Activated CD8-positive, alpha-beta memory T cell treated with anti-CD3 and anti-CD28 coated beads, Interleukin-2, amount 50 U/mL, for 1 hour (primary cell): ENCODE results near the gene CSMD2.

Experiments used
- DNase-seq: peaks from one replicate; pipeline ENCODE4 v3.0.0-alpha.2; 2020; ENCODE audit errors: extremely low read depth

The CSMD2 gene

DNA sequence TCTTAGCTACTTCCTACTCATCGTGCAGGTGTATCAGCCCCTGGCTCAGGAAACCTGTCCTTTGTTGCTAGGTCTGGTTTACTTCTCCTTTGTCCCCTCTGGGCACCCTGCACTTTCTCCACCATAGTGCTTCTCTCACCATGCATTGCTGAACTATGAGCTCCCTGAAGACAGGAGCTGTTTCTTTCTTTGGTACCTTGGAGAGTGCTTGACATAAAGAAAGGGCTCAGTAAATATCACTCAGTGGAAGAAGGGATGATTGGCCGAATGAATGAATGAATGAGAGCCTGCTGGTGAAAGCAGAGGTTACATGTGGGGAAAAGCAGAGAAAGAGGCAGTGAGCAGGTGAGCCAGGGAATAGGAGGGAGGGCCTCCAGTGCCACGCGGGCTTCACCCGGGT is 310.9 kb downstream of the CSMD2 start:
- no peak for DNase-seq

DNA sequence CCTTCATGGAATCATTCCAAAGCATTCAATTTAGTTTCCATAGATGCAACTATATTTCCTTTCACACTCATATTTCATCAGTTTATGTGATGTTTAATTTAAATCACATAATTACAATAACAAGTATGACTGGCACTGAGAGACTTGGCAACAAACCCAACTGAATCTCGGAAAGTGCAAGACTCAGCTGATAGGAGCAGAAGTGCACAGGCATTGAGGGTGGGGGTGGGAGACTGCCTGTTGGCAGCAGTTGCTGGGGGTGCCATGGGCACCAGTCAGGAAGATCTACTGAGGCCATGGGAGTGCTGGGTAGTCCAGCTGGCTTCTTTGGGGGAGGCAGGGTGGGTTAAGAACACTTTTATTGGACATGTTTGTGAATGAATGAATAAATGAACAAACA is 311.6 kb downstream of the CSMD2 start:
- DNase-seq, result no peak

DNA sequence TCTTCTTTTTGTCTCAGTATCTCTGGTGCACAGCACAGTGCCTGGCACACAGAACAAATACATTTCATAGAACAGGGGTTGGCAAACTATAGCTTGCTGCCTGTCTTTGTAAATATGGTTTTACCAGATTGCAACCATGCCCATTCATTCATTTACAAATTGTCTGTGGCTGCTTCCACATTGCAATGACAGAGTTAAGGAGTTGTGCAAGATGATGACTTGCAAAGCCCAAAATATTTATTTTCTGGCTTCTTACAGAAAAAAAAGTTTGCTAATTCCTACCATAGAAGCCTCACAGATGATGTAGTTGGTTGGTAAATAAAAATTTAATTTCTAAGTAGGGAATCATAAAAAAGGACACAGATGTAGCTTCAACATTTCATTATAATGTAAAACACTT is 312.3 kb downstream of the CSMD2 start:
- no peak for DNase-seq

DNA sequence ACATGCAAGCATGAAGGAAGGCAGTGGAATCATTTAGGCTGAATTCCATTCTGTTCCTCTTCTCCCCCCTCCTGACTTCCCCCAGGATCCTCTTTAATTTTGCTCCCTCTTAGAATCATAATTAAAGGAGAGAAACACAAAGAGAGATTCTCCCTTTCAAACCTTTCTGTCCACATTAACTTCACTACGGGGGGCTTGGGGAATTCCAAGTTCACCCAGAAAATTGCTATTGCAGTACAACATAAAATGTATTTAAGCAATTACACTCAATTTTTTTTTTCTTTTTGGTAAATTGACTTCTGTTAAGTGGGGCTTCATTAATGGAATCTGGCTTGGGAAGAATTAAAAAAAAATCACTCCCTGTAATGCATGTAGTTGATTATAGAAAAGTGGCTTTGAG is 314.5 kb downstream of the CSMD2 start:
- DNase-seq, result no peak

DNA sequence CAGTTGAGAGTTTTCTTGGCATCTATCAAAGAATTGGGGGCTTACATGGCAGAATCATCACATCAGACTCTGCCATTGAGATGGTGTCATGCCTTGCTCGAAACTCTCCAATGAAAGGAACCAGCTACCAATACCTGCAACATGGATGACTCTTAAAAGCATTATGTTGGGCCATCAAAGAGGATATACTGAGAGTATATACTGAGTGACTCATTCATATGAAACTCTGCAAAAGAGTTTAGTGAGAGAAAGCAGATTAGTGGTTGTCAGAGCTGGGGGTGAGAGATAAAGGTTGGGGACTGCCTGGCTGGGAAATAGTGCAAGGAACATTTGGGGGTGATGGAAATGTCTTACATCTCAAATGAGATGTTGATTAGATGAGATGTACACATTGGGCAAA is 315.8 kb downstream of the CSMD2 start:
- DNase-seq, result no peak

DNA sequence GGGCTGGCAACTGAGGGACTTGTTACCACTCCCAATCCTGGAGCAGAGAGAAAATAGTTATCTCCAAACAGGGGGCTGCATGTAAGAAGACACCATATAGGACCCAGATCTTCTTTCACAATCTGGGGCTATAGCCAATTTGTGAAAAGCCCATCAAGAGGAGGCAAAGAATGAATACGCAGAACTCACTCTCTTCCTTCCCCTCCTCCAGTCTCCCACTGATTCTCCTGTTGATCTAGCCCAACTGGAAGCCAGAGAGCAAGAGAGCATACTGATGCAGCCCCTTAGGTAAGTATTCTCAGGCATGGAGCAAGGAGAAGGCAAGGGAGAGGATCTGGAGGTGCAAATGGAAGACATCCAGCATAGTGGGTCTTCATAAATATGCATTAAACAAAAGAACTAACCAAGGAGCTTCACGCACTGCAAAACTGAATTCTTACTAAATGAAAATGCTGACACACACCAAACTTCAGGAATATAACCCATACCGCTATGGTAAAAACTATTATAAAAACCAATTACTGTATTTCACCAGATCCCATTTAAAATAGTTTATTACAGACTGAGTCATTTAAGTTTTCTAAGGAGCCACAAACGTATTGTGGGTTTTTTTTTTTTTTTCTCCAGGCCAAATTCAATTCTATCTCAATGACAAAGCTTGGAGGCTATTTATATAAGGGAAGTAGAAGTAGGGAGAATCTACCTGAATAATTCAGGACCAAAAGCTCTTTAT is 316.7 kb downstream of the CSMD2 start:
- no peak for DNase-seq

DNA sequence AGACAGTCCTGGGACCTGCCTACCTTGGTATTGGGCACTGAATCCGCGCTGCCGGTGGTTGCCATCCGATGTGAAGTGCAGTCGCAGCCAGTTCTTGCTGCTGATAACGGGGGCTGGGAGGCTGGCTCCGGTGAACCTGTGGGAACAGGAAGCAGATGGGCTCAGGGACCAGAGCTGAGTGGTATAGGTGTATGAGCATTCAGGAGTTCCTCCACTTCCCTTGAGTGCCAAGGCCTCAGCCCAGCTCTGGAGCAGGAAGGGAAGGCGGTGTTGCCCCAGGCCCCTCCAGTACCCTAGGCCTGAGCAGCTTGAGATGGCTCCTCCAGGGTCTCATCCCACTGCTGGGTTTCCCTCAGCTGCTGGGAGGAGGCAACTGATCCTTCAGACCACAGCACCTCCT is 318.2 kb downstream of the CSMD2 start:
- no peak for DNase-seq

DNA sequence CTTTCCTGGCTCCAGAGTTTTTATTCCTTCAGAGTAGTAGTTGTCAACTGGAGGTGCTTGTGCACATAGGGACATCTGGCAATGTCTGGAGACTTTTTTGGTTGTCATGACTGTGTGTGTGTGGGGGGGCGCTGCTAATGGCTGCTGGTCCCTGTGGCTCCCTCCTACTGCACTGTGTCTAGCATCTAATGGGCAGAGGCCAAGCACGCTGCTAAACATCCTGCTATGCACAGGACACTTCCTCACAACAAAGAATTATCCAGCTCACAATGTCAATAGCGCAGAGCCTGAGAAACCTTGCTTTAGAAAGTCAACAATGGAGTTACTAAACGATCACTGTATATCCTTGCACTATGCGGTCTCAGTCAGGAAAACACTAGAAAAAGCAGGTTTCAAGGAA is 320.9 kb downstream of the CSMD2 start:
- DNase-seq, result no peak

DNA sequence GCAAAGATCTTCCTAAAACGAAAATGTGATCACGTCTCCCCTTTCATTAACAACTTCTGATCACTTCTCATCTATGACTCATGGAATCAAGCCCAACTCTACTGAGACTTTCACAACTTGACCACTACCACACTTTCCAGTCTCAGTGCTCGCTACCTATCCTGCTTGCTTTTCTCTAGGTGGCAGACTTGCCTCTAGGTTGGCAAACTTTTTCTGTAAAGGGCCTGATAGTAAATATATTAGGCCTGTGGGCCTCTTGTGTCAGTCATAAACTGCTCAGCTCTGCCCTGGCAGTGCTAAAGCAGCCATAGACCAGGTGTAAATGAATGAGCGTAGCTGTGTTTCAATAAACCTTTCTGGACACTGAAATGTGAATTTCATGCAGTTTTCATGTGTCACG is 322.7 kb downstream of the CSMD2 start:
- no peak for DNase-seq

DNA sequence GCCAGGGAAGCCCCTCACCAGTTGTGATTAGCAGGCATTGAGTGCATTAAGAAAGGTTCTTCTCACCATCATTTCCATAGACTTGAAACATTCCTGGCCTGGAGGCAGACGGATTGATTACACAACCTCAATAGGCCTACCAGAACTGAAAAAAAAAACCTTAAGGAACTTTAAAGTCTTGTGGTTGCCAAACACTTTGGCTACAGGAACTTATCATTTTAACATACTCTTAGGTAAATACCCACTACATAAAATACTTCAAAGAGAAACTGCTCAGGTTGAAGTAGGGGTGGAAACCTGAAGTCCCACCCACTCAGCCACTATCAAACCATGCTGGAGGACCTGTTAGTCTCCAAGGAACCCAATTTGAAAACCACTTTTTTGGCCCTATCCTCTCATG is 323.5 kb downstream of the CSMD2 start:
- DNase-seq, result no peak

DNA sequence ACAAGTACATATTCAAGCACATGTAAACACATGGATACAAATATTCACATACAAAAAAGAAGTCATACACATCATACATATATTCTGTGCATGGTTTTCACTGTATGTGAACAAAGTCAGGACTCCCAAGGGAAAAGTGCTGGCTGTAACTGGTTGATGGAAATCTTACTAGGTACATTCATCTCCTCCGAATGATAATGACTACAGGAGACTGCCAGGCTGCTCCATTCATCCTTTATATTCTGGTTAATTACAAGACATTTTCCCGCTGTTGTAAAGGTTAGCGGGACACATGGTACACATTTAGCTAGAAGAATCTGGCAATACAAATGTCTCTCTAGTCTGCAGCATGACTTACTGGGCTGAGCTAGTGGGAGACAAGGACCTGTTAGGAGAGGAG is 327.4 kb downstream of the CSMD2 start:
- DNase-seq, result no peak

DNA sequence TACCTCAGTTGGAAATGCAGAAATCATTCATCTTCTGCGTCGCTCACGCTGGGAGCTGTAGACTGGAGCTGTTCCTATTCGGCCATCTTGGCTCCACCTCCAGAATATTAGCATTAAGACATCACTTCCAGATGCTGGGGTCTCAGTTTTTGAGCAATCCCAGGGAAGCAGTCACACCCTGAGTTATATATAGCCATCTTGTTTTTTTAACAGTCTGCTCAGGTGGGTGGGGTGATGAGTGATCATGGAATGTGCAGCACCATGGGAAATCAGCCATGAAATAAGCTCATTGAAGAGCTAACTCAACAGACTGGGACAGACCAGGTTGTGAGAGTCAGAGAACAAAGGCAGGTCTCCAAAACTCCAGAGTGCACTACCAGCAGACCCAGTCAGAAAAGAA is 328.1 kb downstream of the CSMD2 start:
- no peak for DNase-seq

DNA sequence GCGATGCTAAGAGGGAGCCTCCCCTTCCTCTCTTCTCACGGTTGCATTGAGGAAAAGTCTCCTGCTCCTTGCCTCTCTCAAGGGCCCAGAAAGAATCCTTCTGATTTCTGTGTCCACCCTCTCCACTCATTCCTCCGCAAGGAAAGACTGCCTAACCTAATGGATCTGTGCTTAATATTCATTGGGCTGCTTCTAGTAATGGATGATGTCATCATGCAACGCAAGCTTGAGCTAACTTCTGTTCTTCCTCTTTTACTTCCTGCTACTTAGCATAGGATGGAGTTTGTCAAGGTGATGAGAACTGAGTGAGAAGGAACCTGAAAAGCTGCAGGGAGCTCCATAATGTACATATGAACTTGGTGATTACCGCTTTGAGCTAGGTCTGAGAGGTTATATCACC is 336.4 kb downstream of the CSMD2 start:
- DNase-seq, result no peak

DNA sequence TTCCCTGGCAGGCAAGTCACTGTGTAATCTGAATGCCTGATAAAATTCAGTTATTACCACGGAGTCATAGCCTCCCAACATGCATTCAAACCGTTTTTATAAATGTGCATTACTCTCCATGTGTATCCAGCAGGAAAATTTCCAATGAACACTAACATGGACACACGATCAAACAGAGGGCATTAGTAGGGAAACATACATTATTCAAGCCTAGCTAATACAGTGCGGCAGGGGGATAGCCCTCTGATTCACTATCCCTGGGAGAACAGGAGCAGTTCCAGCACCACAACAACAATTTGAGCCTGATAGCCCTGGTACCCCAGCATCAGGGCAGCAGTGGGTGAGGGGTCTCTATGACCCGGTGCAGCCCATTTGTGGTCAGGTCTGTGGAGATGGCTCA is 337.0 kb downstream of the CSMD2 start:
- DNase-seq, result no peak

DNA sequence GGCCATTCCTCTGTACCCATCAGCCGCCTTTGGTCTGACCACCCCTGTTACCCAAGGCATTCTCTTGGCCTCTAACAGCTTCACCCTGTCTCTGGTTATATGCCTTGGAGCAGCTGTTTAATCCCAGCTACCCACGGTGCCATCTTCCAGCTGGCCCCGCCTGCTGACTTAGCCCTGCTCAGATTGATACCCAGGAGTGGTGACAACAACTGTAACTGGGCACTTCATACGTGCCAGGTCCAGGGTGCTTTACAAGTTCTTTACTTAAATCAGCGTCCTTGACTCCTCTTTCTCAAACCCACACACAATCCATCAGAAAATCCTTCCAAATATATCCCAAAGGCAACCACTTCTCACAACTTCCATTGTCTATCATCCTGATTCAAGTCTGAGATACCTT is 338.3 kb downstream of the CSMD2 start:
- no peak for DNase-seq

DNA sequence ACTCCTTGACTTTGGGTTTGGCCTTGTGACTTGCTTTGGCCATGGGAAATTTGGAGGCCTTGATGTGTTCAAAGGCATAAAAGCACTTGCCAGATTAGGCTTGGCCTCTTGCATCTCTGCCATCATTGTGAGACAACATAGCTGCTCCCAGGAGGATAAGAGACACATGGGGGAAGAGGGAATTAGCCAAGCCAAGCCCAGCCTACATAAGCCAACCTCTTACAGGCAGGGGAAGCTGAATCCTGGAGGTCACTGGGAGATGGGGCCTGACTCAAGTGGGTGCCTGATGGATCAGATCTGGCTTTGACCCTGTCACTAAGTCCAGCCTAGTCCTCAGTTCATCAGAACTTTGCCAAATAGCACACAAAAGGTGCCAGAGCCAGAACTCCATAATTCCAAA is 338.7 kb downstream of the CSMD2 start:
- no peak for DNase-seq

DNA sequence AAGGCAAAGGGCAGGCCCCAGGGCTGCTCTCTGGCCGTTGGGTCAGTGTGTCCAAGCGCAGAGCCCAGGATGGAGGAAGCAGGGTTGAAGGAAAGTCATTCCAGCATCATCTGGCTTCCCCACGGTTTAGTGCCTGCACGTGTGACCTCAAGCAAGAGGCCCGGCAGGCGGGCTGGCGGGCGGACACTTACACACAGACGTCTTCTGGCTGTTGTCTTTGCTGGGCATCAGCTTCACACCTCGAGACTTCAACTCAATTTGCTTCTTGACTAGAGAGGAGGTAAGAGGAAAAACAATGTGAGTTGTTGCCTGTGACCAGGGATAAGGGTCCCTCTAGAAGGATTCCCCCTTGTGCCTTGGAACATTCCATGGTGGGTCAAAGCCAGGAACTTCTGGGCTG is 339.5 kb downstream of the CSMD2 start:
- DNase-seq, result no peak

DNA sequence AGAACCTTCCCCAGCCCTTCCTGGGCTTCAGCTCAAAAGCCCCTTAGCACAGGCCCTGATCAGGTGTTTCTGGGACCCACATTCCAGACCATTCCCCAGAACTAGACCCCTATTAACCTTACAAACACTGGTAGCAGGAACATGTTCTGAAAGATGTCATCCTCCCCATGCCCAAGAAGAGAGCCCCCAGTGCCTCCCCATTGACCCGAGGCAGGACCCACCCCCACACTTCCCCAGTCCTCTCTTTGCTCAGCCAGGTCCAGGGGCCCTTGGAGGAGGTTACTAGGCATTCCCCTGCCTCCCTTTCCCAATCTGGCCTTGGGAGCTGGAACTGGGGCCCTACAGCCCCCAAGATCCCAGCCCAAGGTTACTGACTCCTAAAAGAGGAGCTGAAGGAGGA is 340.1 kb downstream of the CSMD2 start:
- DNase-seq, result no peak

DNA sequence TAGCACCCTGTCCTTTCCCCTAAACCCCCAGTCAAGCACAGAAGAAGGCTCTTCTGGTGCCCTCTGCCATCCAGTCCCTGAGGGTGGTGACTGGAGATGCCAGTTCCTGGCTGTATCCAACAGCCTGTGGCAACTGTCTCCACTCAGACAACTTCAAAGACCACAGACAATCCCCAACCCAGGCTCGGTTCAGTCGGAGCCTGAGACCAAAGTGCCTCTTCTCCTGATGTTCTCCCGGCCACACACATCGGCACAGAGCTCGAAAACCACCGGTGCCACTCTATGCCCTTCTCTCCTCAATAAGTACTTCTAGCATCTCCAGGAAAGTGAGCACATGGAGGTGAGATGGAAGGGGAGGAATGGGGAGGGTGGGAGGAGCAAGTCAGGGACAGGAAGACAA is 340.7 kb downstream of the CSMD2 start:
- DNase-seq, result no peak

DNA sequence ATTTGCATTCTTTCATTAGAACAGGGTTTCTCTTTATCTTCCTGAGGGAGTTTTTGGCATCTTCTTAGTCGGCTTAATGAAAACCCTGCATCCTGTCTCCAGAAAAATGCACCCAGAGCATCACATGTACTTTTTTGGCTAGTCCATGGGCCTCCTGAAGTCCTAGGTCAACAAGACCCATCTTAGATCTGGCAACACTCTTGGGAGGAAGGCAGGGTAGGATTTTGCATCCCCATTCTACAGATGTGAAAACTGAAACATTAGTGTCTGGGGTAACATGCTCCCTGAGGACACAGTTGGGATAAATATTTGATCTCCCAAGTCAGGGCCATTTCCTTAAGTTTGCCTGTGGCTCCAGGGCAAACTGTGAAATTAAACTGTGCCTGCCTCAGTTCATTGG is 341.2 kb downstream of the CSMD2 start:
- DNase-seq, result no peak

DNA sequence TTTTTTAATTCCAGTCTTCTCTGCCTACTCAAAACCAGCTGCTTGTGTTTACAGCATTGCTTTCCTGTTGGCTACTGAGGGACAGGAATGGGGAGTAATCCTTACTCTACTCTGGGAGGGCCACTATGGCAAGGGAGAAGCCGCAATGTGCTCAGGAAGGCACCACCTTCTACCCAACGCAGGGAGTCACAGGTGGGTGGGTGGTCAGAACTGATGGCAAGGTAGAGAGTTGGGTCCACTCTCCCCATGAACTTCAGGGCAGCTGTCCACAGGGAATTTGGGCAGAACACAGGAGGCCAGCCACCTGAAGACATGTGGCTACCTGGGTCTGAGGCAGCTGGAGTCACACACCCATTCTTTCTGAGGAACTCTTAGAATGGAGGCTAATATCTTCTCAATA is 341.6 kb downstream of the CSMD2 start:
- no peak for DNase-seq

DNA sequence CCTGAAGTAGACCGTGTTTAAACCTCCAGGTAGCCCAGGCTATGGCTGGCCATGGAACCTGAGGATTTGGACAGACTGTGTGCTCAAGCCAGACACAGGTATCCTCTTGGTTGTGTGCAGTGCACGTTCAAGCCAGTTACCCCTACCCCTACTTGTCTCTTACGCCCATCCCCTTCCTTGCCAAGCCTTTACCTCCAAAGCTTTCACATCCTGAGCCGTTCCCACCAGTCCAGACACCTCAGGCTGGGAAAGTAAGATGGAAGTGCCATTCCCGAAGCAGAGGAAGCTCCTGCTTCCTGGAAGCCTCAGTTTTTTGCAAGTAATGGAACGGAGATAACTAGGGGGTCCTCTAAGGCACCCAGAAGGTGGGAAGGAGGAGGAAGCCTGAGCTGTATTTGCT is 342.6 kb downstream of the CSMD2 start:
- DNase-seq, result no peak

DNA sequence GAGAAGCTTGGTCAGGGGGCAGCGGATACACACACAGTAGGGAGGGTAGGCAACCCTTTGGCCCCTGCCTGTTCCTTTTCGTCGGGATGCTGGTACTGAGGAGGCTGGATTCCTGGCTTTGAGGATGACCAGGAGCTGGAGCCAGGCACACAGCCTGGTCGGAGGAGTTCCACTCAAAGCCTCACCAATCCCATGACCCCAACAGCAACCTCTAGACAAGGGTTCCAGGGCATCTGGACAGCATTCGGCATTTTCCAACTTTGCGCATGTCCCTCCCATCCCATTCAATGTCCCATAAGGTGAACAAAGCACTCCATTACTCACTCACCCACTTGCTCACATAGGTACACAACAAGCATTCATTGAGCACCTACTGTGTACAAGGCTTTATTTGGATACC is 343.7 kb downstream of the CSMD2 start:
- no peak for DNase-seq

DNA sequence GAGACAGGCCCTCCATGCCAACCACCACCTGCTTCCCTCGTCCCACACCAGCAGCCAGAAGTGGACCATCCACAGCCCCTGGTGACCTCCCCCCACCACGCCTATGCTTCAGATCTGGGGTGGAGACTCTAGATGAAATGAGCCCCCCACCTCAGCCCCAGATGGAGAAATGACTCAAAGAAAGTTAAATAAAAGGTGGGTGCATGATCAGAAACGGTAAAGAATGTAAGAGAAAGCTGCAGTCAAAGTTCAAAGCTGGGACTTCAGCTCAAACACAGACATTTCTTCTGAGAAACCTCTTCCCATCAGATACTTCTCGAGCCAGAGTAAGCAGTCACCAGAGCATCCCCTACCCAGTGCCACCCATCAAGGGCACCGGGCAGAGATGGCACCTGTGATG is 344.2 kb downstream of the CSMD2 start:
- DNase-seq, result no peak

DNA sequence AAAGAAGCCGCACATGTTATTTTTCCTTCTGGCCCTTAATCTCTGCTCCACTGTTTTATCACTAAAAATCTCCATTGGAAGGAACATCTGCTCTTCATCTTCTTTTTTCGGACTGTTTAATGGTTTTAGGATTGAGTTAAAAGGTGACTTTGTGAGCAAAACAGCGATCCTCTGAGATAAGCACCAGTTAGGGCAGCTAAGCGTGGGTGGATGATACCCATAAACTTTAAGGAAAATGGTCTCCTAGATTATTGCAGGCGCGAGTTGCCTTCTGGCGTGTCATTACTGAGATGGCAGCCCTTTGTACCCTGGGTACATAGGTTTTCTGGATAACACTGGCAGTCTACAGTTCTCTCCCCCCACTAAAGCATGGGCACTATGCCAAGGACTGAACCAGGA is 345.1 kb downstream of the CSMD2 start:
- DNase-seq, result no peak
